GM18507 (cell line): ENCODE results near the gene CALCOCO2.

Experiments used
- DNase-seq: peaks from one replicate; pipeline ENCODE4 v3.0.0; 2011; ENCODE audit warnings: low read depth; ENCODE audit not compliant: insufficient read length; ENCODE audit errors: extremely low spot score
- FAIRE-seq: peaks from 2 replicates; lab custom pipeline; 2011; peaks lifted over from hg19 to GRCh38; lab: Jason Lieb, UNC

The CALCOCO2 gene

DNA sequence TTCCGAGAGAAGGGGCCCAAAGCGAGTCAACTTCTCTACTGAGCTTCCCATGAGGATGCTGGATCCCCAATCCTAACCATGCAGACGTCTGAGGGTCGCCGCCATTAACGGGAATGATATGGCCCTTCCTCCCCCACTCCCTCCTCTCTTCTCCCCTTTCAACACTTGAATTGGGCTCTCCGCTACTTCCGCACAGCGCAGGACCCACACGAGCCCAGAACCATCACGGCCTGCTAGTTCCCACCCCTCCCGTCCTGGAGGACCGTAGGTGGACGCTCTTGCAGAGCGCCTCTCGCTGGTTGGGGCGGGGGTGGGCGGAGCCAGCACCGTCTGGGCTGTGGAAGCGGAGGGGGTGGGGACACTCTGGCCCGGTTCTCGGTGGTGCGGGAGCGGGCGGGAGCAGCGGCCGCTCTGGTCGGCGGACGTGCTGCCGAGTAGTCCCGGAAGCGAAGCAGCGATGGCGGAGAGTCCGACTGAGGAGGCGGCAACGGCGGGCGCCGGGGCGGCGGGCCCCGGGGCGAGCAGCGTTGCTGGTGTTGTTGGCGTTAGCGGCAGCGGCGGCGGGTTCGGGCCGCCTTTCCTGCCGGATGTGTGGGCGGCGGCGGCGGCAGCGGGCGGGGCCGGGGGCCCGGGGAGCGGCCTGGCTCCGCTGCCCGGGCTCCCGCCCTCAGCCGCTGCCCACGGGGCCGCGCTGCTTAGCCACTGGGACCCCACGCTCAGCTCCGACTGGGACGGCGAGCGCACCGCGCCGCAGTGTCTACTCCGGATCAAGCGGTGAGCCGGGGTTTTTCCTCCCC is 77.4 kb downstream of the CALCOCO2 start, which contains the start of gene UBE2Z:
Gene UBE2Z, plus strand, starts transcription at position 361 of the 797 bp plus-strand sequence. Its CDS starts 97 bp downstream, at position 458.
- DNase-seq (peak; percentile 91), FAIRE-seq (peak; percentile 98)

DNA sequence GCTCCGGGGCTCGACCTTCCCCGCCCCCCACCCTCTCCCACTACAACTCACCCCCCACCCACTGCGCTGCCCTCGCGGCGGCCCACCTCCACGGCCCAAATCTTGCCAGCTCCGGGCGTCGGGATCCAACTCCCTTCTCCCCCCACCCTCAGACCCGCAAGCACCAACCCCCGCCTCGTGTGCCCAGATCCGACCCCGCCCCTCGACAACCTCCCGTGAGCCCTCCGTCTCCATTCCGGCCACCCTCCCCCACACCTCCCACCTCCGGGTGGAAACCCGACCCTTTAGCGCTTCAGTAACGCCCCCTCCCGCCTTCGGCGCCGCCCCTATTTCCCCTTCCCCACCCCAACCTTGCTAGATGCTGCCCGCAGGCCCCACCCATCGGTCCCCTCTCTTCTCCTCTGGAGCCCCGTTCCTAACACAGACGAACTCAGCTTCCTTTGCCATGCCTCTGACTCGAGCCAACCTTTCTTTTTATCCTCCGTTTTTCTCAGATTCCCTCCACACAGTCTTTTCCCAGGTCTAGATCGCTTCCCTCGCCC is 78.1 kb downstream of the CALCOCO2 start:
- DNase-seq (peak; percentile 58), FAIRE-seq (peak; percentile 92)

DNA sequence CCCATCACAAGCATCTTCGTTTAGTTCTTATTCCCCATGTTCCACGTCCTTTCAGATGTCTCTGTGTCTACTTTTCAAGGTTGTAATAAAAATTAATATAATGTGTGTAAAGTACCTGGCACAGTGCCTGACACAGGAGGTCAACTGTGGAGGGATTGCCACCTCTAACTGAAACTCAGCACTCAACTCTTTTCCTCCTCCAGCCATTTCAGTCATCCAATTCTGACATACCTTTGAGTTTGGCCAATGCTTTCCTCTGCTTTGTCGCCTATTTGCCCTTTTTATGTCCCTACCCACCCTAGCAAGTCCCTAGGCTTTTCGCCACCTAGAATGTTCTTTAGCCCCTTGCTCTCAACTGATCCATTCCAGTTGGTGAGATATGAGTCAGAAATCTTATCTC is 78.9 kb downstream of the CALCOCO2 start:
- DNase-seq (no peak), FAIRE-seq (peak; percentile 54)

GRCh38 chr17:48910370-48910769 is 79.5 kb downstream of the CALCOCO2 start:
- DNase-seq (no peak), FAIRE-seq (no peak)

DNA sequence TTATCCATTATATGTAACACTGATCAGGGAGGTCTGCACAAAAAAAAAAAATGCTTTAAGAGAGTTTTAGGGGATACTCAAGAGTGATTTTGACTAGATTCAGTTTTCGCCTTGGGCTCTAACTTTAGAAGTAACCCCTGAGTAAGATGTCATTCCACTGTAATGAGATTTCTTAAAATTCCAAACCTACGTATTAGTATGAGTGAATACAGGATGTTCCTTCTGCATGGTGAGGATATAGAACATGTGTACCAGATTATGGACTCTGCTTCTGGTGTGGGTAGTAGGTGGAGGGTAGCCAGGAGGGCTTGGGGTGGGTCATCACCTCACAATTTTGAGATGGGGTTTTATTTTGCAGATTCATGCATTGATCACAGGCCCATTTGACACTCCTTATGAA is 81.6 kb downstream of the CALCOCO2 start:
- DNase-seq (no peak), FAIRE-seq (no peak)
